Hematopoietic multipotent progenitor cell treated with erythropoietin and hydrocortisone succinate and interleukin-3 and kit ligand, for 6 days (in vitro differentiated cells): ENCODE results near the gene KIAA1328.

Experiments
- DNase-seq: peaks from one replicate; pipeline ENCODE4 v3.0.0-alpha.2; 2015

The KIAA1328 gene

GRCh38 chr18:37230768-37231167, 401.8 kb downstream of the KIAA1328 start:
- DNase-seq: no peak

- DNase-seq: no peak
Measured at GRCh38 chr18:37231251-37231650, 402.3 kb downstream of the KIAA1328 start.

- DNase-seq: no peak
Measured at GRCh38 chr18:37235583-37235982, 406.7 kb downstream of the KIAA1328 start.

GRCh38 chr18:37238282-37239108, 409.6 kb downstream of the KIAA1328 start:
- DNase-seq: no peak

- no peak for DNase-seq
Measured at GRCh38 chr18:37242091-37242490, 413.2 kb downstream of the KIAA1328 start.

GRCh38 chr18:37242826-37243560, 414.1 kb downstream of the KIAA1328 start:
- DNase-seq: no peak

- no peak for DNase-seq
Measured at GRCh38 chr18:37243741-37244140, 414.8 kb downstream of the KIAA1328 start.

- DNase-seq: no peak
Measured at GRCh38 chr18:37244618-37245017, 415.7 kb downstream of the KIAA1328 start.

GRCh38 chr18:37246779-37247340, 417.9 kb downstream of the KIAA1328 start:
- no peak for DNase-seq

- no peak for DNase-seq
Measured at GRCh38 chr18:37247497-37248161, 418.7 kb downstream of the KIAA1328 start.

GRCh38 chr18:37248281-37248680, 419.4 kb downstream of the KIAA1328 start:
- no peak for DNase-seq

- no peak for DNase-seq
Measured at GRCh38 chr18:37249171-37249886, 420.4 kb downstream of the KIAA1328 start.

- DNase-seq: no peak
Measured at GRCh38 chr18:37249895-37250618, 421.1 kb downstream of the KIAA1328 start.

GRCh38 chr18:37251679-37252078, 422.8 kb downstream of the KIAA1328 start:
- DNase-seq: no peak

- no peak for DNase-seq
Measured at GRCh38 chr18:37252342-37252741, 423.4 kb downstream of the KIAA1328 start.

- no peak for DNase-seq
Measured at GRCh38 chr18:37252854-37253393, 424.0 kb downstream of the KIAA1328 start.

- DNase-seq: peak; percentile 22
Measured at GRCh38 chr18:37253394-37254235, 424.7 kb downstream of the KIAA1328 start.

GRCh38 chr18:37254236-37254754, 425.4 kb downstream of the KIAA1328 start:
- no peak for DNase-seq

- no peak for DNase-seq
Measured at GRCh38 chr18:37254973-37255372, 426.0 kb downstream of the KIAA1328 start.

- no peak for DNase-seq
Measured at GRCh38 chr18:37258131-37258530, 429.2 kb downstream of the KIAA1328 start.
